BLaER1 treated with 17β-estradiol and CSF1 and Interleukin-3, amounts not matched to agents 10 nM and 100 nM (cell line): ENCODE results near the gene SRGAP2B.
"Not testable (repeated sequence)": the region's sequence is repeated elsewhere in the genome, so short reads cannot be mapped to it uniquely, and the experiment has no call there.

Experiments
- H3K27ac ChIP-seq, 11 experiments: shearing (Covaris generic); formaldehyde crosslinking; 2 replicates each; pipeline ENCODE4 v1.8.1; 2022
- H3K27me3 ChIP-seq, 11 experiments: shearing (Covaris generic); formaldehyde crosslinking; 2 replicates each; pipeline ENCODE4 v1.8.1; 2022
- H3K36me3 ChIP-seq, 11 experiments: shearing (Covaris generic); formaldehyde crosslinking; 2 replicates each; pipeline ENCODE4 v1.8.1; 2022
- H3K4me1 ChIP-seq, 10 experiments: shearing (Covaris generic); formaldehyde crosslinking; 2 replicates each; pipeline ENCODE4 v1.8.1; 2022
- H3K4me2 ChIP-seq, 11 experiments: shearing (Covaris generic); formaldehyde crosslinking; 2 replicates each; pipeline ENCODE4 v1.8.1; 2022
- H3K4me3 ChIP-seq, 10 experiments: shearing (Covaris generic); formaldehyde crosslinking; 2 replicates each; pipeline ENCODE4 v1.8.1; 2022
- H3K9ac ChIP-seq, 11 experiments: shearing (Covaris generic); formaldehyde crosslinking; 2 replicates each; pipeline ENCODE4 v1.8.1; 2022
- H3K9me3 ChIP-seq, 11 experiments: shearing (Covaris generic); formaldehyde crosslinking; replicated peaks in 1 of 11; 2 replicates each; pipeline ENCODE4 v1.8.1; 2022
- H4K20me1 ChIP-seq, 11 experiments: shearing (Covaris generic); formaldehyde crosslinking; 2 replicates each; pipeline ENCODE4 v1.8.1; 2022

The SRGAP2B gene

GRCh38 chr1:144882343-144882742 lies 212.8 kb downstream of the SRGAP2B start:
- not testable (repeated sequence) for H3K4me2 ChIP-seq, H3K27ac ChIP-seq, H4K20me1 ChIP-seq, H3K9me3 ChIP-seq, H3K36me3 ChIP-seq, H3K4me1 ChIP-seq, H3K4me3 ChIP-seq, H3K9ac ChIP-seq
- peaks cover 4 to 15% (median 10%) of the 10 kb centered on the region in 11 experiments for H3K27me3 ChIP-seq

DNA sequence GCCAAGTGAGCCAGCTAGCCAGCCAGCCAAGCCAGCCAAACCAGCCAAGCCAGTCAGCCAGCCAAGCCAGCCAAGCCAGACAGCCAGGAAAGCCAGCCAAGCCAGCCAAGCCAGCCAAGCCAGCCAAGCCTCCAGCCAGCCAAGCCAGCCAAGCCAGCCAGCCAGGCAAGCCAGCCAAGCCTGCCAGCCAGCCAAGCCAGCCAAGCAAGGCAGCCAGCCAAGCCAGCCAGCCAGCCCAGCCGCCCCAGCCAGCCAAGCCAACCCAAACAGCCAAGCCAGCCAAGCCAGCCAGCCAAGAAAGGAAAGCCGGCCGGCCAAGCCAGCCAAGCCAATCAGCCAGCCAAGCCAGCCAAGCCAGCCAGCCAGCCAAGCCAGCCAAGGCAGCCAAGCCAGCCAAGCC lies 236.5 kb downstream of the SRGAP2B start:
- H3K36me3 ChIP-seq, H3K27me3 ChIP-seq, H4K20me1 ChIP-seq, H3K4me3 ChIP-seq, H3K27ac ChIP-seq, H3K4me1 ChIP-seq, H3K9ac ChIP-seq, H3K4me2 ChIP-seq, H3K9me3 ChIP-seq: not testable (repeated sequence)
